GM19468 (cell line): Measurements from ENCODE around the gene SCMH1.
"Not testable (repeated sequence)": the region's sequence is repeated elsewhere in the genome, so short reads cannot be mapped to it uniquely, and the experiment has no call there.

ENCODE experiments used
- ATAC-seq: cut with Tn5 transposase; IDR thresholded peaks from one replicate; pipeline ENCODE4 v1.9.1; 2021; ENCODE audit warnings: mild to moderate bottlenecking, moderate library complexity, moderate number of reproducible peaks; ENCODE audit not compliant: unreplicated experiment; ENCODE audit errors: extremely low read depth

Gene SCMH1

GRCh38 chr1:41255978-41256377, 13.9 kb upstream of the SCMH1 start:
- ATAC-seq: no peak

DNA sequence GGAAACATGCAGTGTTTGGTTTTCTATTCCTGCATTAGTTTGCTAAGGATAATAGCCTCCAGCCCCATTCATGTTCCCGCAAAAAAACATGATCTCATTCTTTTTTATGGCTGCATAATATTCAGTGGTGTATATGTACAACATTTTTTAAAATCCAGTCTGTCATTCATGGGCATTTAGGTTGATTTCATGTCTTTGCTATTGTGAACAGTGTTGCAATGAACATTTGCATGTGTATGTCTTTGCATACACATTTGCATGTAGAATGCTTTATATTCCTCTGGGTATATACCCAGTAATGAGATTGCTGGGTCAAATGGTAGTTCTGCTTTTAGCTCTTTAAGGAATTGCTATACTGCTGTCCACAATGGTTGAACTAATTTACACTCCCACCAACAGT, 9.0 kb upstream of the SCMH1 start:
- ATAC-seq: not testable (repeated sequence)

DNA sequence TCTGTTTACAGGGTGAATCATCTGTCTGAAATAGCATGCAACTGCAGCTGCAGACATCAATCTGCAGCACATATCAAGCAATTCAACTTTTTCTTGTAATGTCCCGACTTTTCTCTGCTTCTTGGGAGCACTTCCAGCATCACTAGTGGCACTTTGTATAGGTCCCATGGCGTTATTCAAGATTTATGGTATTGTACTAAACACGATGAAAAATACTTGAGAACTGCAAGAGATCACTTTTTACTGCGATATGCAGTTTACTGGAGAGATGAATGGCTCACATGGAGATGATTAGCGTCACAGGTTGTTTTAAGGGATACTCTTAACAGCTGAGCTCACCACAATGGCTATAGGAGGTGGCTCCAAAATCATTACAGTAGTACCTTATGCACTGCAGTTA, 7.2 kb upstream of the SCMH1 start:
- ATAC-seq: no peak

GRCh38 chr1:41246568-41246967, 4.5 kb upstream of the SCMH1 start:
- no peak for ATAC-seq

DNA sequence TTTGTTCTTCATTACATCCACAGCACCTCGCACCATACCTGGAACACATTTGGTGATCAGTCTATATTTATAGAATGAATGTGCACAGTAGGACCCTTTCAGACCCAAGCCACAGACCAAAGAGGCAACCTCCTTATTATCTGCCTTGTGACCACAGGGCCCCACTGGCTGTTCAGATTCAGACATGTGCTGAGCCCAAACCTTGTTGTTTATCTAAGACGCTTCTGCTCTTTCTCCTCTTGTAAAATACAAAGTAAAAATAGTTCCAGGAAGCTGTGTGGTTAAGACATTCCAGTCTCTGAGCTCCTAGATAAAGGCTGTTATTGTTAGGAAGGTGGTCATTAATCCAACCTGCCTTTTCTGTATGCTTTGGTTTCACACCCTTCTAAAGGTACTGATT, 3.6 kb upstream of the SCMH1 start:
- no peak for ATAC-seq

DNA sequence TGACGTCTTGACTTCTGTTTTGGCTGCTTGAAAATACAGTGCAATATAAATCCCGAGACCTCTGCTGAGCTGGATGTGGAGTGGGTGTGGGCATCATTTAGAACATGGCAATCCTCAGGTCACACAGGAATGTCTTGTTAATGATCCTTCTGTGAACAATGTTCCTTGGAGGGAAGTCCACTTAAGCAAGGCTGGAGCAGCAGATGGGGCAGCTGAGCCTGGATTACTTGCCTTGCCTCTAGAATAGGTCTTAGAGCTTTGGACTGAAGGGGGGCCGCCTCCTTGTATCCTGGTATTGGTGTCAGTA, 926 bp upstream of the SCMH1 start:
- no peak for ATAC-seq

DNA sequence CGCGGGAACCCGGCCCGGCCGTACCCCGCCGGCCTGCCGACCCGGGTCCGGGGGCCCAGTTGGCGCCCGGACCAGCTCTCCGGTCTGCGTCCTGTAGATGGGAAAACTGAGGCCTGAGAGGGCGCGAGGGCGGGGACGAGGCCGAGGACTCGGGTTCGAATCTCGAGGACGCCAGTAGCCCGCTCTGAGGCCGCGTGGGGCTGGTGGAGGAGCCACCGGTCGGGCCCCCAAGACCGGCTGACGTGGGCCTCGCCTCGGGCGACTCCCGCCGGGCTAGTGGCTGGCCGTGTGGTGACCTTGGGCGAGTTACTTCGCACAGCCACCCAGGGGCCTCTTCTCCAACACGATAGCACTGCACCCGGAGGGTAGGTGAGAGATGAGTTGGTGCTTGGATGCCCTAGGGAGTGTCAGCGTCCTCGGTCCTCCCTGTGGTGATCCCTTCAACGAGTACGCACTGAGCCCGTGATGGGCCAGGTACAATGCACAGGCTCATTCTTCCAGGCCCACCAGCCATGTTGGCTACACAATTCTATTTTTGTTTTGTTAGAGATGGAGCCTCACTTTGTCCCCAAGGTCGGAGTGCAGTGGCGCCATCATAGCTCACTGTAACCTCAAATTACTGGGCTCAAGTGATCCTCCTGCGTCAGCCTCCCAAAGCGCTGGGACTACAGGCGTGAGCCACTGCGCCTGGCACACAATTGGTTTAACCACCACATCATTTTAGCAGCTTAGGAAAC, 404 bp upstream of the SCMH1 start:
- no peak for ATAC-seq

DNA sequence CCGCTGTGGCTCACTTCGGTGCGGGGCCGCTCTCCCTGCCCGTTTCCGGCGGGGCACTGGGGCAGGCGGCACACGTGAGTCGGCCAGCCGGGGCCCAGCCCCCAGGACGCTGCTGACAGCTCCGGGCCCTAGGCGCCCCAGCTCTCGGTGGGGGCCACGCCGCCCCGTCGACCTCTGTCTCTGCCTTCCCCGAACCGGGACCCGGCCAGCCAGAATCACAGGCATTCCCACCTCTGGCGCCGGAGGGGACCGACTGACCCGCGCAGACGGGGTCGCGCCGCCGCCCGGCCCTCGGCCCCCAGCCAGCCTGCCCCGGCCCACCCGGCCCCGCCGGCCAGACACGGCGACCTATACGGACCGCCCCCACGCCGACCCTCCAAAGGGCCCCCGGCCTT, 755 bp downstream of the SCMH1 start:
- peak; percentile 28 for ATAC-seq

GRCh38 chr1:41240781-41241353, 1.2 kb downstream of the SCMH1 start:
- ATAC-seq: no peak

- no peak for ATAC-seq
These were observed 2.0 kb downstream of the SCMH1 start for GRCh38 chr1:41239988-41240610.

DNA sequence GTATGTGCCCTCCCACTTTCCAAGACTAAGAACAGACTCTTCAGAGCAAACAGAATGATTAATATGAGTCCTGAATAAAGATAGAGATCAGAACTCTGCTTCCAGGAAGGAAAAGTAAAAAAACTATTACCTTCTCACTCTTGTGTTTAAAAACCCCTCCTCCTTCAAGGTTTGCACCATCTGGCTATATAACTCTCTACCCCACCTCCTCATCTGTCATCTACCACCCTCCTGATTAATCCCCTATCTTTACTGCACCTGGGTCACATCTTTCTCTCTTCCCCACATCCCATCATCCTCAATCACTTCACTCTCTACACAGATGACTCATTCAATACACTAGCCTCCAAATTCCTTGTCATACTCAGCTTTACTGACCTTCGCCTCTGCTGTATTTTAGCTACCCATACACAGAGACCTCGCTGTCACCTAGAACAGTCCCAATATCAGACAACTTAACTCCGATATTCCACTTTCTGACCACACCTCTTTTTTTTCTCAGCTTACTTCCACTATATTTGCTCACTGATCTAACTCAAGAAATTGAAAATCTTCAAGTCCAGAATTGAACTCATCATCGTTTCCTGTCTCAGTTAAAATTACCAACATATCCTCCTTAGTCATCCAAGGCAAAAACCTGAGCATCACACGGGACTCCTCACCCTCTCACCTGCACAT, 3.7 kb downstream of the SCMH1 start:
- ATAC-seq: no peak

- ATAC-seq: no peak
These were observed 5.3 kb downstream of the SCMH1 start for GRCh38 chr1:41236781-41237180.

DNA sequence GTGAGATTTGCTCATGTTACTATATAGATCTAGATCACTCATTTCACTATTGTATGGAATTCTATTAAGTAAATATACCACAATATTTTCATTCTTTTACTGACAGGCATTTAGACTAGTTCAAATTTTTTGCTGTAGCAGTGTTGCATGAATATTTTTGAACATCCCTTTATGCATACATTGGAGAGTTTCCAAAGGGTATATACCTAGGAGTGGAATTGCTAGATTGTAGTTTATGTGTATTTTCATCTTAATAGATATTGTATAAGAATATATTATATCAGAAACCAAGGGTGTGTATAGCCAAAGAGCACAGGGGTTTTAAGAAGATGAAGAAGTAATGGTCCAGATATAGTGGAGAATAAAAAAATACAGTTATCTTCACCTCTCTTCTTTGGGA, 6.2 kb downstream of the SCMH1 start:
- ATAC-seq: no peak

DNA sequence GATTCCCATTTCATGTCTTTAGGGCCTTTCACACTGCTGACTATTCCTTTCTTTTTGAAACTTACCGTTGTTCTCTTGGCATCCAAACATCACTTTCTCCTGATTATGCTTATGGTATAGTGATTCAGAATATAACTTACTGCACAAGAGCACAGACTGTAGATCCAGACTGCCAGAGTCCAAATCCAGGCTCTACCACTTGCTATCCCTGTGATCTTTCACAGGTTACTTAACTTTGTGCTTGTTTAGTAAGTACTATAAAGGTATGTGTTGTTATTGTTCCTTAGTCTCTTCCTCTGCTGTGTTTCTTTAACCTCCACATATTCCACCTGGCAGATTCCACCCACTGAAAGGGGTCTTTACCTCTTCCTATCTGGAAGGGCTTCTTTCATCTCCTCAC, 8.4 kb downstream of the SCMH1 start:
- ATAC-seq: no peak

- ATAC-seq: no peak
These were observed 9.8 kb downstream of the SCMH1 start for GRCh38 chr1:41232305-41232704.

DNA sequence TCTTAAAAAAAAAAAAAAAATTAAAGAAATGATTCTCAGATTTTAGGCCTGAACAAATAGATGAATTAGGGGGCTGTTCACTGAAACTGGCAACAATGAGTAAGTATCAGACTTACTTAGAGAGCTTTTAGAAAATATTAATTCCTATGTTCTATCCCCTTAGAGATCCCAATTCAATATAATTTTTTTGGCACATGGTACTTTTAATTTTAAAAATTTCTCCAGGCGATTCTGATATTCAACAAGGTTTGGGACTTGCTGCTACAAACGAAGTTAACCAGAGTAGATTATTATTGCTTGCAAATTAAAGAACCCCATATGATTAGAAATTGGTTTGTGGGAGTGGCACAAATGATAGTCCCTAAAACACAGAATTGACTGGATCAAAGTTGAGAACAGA, 11.4 kb downstream of the SCMH1 start:
- ATAC-seq: no peak

DNA sequence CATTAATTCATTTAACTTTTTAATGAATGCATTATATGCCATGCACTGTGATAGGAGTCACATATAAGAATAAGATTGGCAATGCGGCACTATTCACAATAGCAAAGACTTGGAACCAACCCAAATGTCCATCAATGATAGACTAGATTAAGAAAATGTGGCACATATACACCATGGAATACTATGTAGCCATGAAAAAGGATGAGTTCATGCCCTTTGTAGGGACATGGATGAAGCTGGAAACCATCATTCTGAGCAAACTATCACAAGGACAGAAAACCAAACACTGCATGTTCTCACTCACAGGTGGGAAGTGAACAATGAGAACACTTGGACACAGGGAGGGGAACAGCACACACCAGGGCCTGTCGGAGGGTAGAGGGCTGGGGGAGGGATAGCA, 12.9 kb downstream of the SCMH1 start:
- ATAC-seq: not testable (repeated sequence)

GRCh38 chr1:41226815-41227434, 15.2 kb downstream of the SCMH1 start:
- ATAC-seq: no peak

- no peak for ATAC-seq
These were observed 16.6 kb downstream of the SCMH1 start for GRCh38 chr1:41225495-41225894.

GRCh38 chr1:41222496-41222895, 19.6 kb downstream of the SCMH1 start:
- peak; percentile 49 for ATAC-seq

DNA sequence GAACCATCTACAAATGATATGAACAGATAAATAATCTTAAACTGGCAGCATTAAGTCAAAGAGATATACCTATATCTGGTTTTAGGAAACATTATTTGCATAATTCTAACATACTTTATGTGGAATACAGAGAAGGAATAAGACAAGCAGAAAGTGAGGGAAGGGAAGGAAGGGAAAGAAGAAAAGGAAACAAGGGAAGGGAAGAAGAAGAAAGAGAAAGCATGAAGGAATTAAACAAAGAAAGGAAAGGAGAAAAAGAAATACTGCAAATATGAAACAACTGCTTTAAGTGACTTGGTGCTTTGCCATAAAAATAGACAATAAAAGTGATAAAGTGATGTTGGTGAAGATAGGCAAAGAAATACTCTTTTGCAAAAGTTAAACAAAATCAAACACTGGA, 20.1 kb downstream of the SCMH1 start:
- no peak for ATAC-seq
